AG09309 (cell line): ENCODE data around the gene DAND5.
"Not testable (repeated sequence)": the region's sequence is repeated elsewhere in the genome, so short reads cannot be mapped to it uniquely, and the experiment has no call there.

ENCODE experiments used
- DNase-seq: peaks from one replicate; pipeline ENCODE4 v3.0.0-alpha.2; 2010; ENCODE audit warnings: low read depth
- H3K4me3 ChIP-seq: 2 replicates; pipeline ENCODE4 v1.5.1; 2011; ENCODE audit warnings: mild to moderate bottlenecking, low read depth, low read length, moderate library complexity; ENCODE audit not compliant: control insufficient read depth
- TF ChIP-seq, protein P1 (sequence below): IDR thresholded peaks from 2 replicates; pipeline ENCODE4 v1.5.1; 2011; ENCODE audit warnings: mild to moderate bottlenecking, low read depth, low read length, inconsistent platforms; ENCODE audit not compliant: insufficient read depth, control insufficient read depth; ENCODE audit errors: missing control alignments

DAND5 gene

DNA sequence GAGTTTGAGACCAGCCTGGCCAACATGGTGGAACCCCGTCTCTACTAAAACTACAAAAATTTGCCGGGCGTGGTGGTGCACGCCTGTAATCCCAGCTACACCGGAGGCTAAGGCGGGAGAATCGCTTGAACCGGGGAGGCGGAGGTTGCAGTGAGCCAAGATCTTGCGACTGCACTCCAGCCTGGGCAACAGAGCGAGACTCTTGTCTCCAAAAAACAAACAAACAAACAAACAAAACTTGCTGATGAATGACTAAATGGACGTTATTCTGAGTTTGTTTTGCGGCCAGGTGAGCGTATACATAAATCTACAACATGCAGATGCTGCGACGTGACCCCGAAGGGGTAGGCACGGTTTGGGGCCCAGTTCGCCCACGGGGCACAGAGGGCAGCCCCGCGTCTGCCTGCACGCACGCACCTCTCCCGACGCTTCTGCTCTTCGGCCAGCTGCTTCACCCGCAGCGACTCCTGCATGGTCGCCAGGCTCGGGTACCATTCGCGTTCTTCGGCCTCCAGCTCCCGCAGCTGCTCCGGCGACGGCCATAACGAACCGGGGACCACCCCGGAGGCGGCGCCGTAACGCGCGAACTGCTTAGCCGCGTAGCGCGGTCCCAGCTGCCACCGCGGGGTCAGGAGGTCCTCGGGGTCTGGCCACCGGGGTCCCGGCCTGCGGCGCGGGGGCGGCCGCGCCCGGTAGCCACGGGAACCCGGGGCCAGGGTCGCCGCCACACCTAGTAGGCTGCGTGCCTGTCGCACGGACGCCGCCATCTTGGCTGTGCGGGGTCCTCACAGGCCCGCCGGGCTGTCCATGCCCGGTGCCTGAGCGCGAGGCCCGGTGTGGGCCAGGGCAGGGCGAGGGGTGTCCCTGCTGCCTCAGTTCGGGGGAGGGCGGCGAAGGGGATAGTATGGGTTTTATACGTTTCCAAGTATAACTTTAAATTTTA is 12.7 kb upstream of the DAND5 start, which contains the start of gene GADD45GIP1:
TSS of gene GADD45GIP1 (minus strand) at position 778 of the 943 bp plus-strand sequence. CDS start at position 767, 11 bp downstream.
- TF ChIP-seq, protein P1, sequence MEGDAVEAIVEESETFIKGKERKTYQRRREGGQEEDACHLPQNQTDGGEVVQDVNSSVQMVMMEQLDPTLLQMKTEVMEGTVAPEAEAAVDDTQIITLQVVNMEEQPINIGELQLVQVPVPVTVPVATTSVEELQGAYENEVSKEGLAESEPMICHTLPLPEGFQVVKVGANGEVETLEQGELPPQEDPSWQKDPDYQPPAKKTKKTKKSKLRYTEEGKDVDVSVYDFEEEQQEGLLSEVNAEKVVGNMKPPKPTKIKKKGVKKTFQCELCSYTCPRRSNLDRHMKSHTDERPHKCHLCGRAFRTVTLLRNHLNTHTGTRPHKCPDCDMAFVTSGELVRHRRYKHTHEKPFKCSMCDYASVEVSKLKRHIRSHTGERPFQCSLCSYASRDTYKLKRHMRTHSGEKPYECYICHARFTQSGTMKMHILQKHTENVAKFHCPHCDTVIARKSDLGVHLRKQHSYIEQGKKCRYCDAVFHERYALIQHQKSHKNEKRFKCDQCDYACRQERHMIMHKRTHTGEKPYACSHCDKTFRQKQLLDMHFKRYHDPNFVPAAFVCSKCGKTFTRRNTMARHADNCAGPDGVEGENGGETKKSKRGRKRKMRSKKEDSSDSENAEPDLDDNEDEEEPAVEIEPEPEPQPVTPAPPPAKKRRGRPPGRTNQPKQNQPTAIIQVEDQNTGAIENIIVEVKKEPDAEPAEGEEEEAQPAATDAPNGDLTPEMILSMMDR, result no peak
- peak within 1 kb of the TSS; percentile 98 for H3K4me3 ChIP-seq
- DNase-seq, result no peak

DNA sequence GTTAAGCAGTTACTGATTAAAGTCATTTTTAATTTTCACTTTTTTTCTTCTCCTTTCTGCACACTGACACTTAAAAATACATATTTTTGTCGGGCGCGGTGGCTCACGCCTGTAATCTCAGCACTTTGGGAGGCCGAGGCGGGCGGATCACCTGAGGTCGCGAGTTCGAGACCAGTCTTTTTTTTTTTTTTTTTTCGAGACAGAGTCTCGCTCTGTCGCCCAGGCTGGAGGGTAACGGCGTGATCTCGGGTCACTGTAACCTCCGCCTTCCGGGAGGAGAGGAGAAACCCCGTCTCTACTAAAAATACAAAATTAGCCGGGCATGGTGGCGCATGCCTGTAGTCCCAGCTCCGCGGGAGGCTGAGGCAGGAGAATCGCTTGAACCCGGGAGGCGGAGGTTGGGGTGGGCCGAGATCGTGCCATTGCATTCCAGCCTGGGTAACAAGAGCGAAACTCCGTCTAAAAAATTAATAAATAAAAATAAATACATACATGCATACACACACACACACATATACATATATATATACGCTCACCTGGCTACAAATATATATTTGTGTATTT is 11.9 kb upstream of the DAND5 start:
- peak overlapping the region; percentile 98 for H3K4me3 ChIP-seq
- DNase-seq, result not testable (repeated sequence)

DNA sequence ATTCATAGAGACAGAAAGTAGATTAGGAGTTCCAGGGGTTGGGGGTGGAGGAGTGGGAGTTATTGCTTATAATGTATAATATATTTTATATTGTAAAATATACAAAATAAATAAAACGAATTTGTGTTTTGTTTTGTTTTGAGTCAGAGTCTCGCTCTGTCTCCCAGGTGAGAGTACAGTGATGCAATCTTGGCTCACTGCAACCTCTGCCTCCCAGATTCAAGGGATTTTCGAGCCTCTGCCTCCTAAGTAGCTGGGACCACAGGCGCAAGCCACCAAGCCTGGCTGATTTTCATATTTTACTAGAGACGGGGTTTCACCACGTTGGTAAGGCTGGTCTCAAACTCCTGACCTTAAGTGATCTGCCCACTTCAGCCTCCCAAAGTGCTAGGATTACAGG is 9.9 kb upstream of the DAND5 start:
- TF ChIP-seq, protein P1, result no peak
- H3K4me3 ChIP-seq, result no peak overlapping the region
- DNase-seq, result no peak

DNA sequence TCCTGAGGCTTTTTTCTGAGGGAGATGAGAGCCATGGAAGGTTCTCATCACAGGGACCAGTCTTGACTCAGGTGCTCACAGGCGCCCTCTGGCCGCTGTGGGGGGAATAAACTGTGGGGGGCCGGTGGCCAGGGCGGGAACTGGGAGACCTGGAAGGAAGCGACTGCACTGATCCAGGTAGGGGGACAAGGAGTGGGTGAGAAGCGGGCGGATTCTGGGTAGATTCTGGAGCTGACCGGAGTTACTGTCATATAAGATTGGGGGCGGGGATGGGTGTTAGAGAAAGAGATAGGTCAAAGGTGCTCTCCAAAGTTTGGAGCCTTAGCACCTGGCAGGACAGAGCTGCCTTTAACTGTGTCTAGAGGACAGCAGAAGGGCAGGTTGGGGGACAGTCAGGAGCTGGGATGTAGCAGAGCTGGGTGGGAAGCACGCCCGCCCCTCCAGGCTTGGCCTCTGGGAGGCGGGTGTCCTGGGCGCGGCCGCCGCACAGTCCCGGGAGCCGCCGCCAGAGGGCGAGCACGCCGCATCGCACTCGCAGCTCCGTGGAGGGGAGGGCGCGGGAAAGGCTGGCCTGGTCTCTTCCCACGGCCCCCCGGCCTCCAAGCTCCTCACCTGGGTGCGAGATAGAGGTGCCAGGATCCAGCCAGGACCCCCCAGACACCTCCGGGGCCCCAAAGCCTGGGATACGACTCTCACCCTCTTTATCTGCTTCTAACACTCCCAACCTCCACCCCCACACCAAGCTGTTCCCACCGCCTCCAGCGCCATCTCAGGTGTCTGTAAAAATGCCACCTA is 4.2 kb upstream of the DAND5 start:
- TF ChIP-seq, protein P1, result peak; percentile 87
- H3K4me3 ChIP-seq, result peak overlapping the region; percentile 61
- no peak for DNase-seq

DNA sequence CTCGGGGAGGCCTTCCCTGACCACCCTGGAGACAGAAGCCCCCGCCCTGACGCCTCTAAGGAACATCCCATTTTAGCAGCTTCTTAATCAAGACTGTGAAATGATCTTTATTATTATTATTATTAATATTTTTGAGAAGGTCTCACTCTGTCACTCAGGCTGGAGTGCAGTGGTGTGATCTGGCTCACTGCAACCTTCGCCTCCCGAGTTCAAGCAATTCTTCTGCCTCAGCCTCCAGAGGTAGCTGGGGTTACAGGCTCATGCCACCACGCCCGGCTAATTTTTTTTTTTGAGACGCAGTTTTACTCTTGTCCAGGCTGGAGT is 3.6 kb upstream of the DAND5 start:
- TF ChIP-seq, protein P1, result no peak
- DNase-seq, result no peak
- H3K4me3 ChIP-seq, result no peak overlapping the region

DNA sequence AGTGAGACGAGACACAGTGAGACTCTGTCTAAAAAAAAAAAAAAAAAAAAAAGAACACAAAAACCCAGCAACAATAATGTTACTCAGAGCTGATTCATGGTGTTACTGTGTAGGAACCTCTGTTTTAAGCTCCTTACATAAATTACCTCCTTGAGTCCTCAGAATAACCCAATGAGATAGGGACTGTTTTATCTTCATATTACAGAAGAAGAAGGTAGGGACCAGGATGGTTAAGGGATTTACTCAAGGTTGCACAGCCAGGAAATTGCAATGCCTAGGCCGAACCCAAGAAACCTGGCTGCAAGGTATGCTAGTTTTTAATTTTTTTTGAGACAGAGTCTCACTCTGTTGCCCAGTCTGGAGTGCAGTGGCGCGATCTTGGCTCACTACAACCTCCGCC is 1.5 kb upstream of the DAND5 start:
- TF ChIP-seq, protein P1, result no peak
- no peak for DNase-seq
- H3K4me3 ChIP-seq, result no peak overlapping the region
